GM23248 (cell line): Measurements from ENCODE around the gene HOMER2. TPM values are rescaled to one million over a fixed set of nuclear protein-coding genes. Genes with fewer than 3 reads are reported as not detected.

ENCODE experiments used
- DNase-seq: peaks from one replicate; pipeline ENCODE4 v3.0.0-alpha.2; 2015
- H2AFZ ChIP-seq: fragments of 200-600 bp; sonication (generic); 2 replicates; pipeline ENCODE4 v1.6.1; 2016; ENCODE audit warnings: antibody characterized with exemption
- H3F3A ChIP-seq: fragments of 200-600 bp; sonication (generic); 2 replicates; pipeline ENCODE4 v1.6.1; 2016; ENCODE audit warnings: mild to moderate bottlenecking, antibody characterized with exemption, mixed run types; ENCODE audit not compliant: insufficient read depth
- H3K27ac ChIP-seq: fragments of 200-600 bp; sonication (generic); 2 replicates; pipeline ENCODE4 v1.5.1; 2016; ENCODE audit warnings: mild to moderate bottlenecking
- H3K27me3 ChIP-seq: fragments of 200-600 bp; sonication (generic); replicated peaks from 2 replicates; pipeline ENCODE4 v1.6.1; 2016; ENCODE audit warnings: mild to moderate bottlenecking; ENCODE audit not compliant: insufficient read depth
- H3K36me3 ChIP-seq: fragments of 200-600 bp; sonication (generic); 2 replicates; pipeline ENCODE4 v1.6.1; 2016; ENCODE audit warnings: low read depth, mild to moderate bottlenecking
- H3K4me1 ChIP-seq: fragments of 200-600 bp; sonication (generic); 2 replicates; pipeline ENCODE4 v1.6.1; 2016; ENCODE audit warnings: mild to moderate bottlenecking; ENCODE audit not compliant: insufficient read depth
- H3K4me2 ChIP-seq: fragments of 200-600 bp; sonication (generic); one replicate; pipeline ENCODE4 v1.6.1; 2016; ENCODE audit warnings: mild to moderate bottlenecking; ENCODE audit not compliant: unreplicated experiment
- H3K4me3 ChIP-seq: fragments of 200-600 bp; sonication (generic); 2 replicates; pipeline ENCODE4 v1.5.1; 2016; ENCODE audit warnings: mild to moderate bottlenecking
- H3K79me2 ChIP-seq: fragments of 200-600 bp; sonication (generic); 2 replicates; pipeline ENCODE4 v1.6.1; 2016; ENCODE audit warnings: mild to moderate bottlenecking; ENCODE audit not compliant: insufficient read depth
- H3K9ac ChIP-seq: fragments of 200-600 bp; sonication (generic); 2 replicates; pipeline ENCODE4 v1.6.1; 2016; ENCODE audit warnings: mild to moderate bottlenecking
- H3K9me2 ChIP-seq: fragments of 200-600 bp; sonication (generic); 2 replicates; pipeline ENCODE4 v1.6.1; 2016; ENCODE audit warnings: mixed run types, mild to moderate bottlenecking, moderate library complexity; ENCODE audit not compliant: insufficient read depth
- H3K9me3 ChIP-seq: fragments of 200-600 bp; sonication (generic); one replicate; pipeline ENCODE4 v1.6.1; 2017; ENCODE audit warnings: low read depth
- H4K20me1 ChIP-seq: fragments of 200-600 bp; sonication (generic); 2 replicates; pipeline ENCODE4 v1.6.0; 2016; ENCODE audit not compliant: insufficient read depth
- EZH2 ChIP-seq: fragments of 200-600 bp; sonication (generic); IDR thresholded peaks from 2 replicates; pipeline ENCODE4 v1.6.1; 2018; ENCODE audit warnings: antibody characterized with exemption, mild to moderate bottlenecking; ENCODE audit not compliant: insufficient read depth, poor library complexity, severe bottlenecking
- EZH2phosphoT487 ChIP-seq: fragments of 200-600 bp; sonication (generic); IDR thresholded peaks from 2 replicates; pipeline ENCODE4 v1.6.1; 2018; ENCODE audit warnings: antibody characterized with exemption, moderate library complexity, mild to moderate bottlenecking, low read depth; ENCODE audit not compliant: insufficient read depth
- WGBS, 2 experiments: methylation state at CpG; one replicate each; pipeline ENCODE4 v1.1.6; 2015 to 2017; ENCODE audit warnings: low lambda C conversion rate in 2 of 2, low coverage in 1 of 2; ENCODE audit errors: missing lambda C conversion rate in 2 of 2; 5-methylcytosine and 5-hydroxymethylcytosine counted together
- in situ Hi-C: fragments of 300-500 bp; cut with MboI; formaldehyde crosslinking; loops from 2 replicates; pipeline ENCODE4 v1.15.0; 2020
- polyA plus RNA-seq: library from polyadenylated mRNA; unstranded; fragments of >200 nt; fragmentation: Nextera tagmentation; extraction: Ambion mirVana; gene quantifications from 2 replicates; pipeline ENCODE4 v1.2.1, GENCODE V29; 2016
- total RNA-seq: library from RNA; depleted of rRNA; stranded (reverse); fragments of >200 nt; shearing (Covaris generic); gene quantifications from 2 replicates; pipeline ENCODE4 v1.2.3, GENCODE V29; 2014

The HOMER2 gene
- total and polyA plus RNA-seq, 2 experiments from 2014 or later, result 9.0 to 17.0 TPM

DNA sequence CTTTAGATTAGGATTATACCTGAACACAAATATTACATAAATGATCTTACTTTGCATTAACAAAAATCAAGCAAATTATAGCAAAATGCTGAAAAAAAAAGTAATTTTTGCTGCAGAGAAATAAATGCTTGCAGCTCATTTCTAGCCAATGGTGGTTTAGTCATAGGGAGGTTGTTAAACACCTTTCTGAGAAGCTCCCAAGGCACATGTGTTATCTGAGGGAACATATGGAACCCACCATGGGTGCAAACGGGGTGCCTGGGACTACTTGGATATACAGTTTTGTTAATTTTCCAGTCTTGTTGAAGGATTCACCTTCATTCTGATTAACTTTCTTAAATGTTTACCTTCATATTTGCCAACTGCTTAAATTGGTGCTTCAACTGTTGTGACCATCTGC lies 24.6 kb upstream of the HOMER2 start:
- in situ Hi-C loops, result no loop called here

DNA sequence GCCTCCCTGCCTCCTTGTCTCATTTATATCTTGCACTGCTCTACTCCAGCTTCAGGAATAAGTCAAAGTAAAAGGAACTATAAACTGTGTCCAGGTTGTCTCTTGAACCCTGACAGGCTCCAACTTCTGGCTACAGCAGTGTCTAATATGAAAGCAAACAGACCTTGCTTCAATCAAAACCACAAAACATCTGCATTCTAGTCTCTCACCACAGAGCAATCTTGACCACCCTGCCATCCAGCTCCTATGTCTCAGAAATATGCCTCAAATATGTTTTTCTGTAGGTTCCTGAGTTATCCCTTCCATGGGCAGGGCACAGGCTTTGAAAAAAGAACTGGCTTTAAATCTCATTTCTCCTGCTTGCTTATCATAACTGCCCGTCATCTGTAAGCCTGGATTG lies 20.5 kb upstream of the HOMER2 start:
- H3F3A ChIP-seq, result no peaks in the 10 kb centered on the region
- no peak overlapping the region for H3K9ac ChIP-seq
- no peaks in the 10 kb centered on the region for H3K4me1 ChIP-seq
- in situ Hi-C loops, result no loop called here
- H3K27ac ChIP-seq, result no peak overlapping the region
- no peak overlapping the region for H2AFZ ChIP-seq
- H3K4me3 ChIP-seq, result no peak overlapping the region
- H3K27me3 ChIP-seq, result no peaks in the 10 kb centered on the region
- no peak overlapping the region for H3K4me2 ChIP-seq
- H3K36me3 ChIP-seq, result no peaks in the 10 kb centered on the region
- no peak for TF ChIP-seq EZH2phosphoT487
- TF ChIP-seq EZH2, result no peak
- 84 to 95% methylated on average over 1 of the region's 1 CpG for WGBS, 2 experiments
- H3K9me2 ChIP-seq, result no peaks in the 10 kb centered on the region
- H3K79me2 ChIP-seq, result no peaks in the 10 kb centered on the region
- H4K20me1 ChIP-seq, result no peaks in the 10 kb centered on the region
- DNase-seq, result no peak
- no peaks in the 10 kb centered on the region for H3K9me3 ChIP-seq

More for the DNA sequence above, 24.6 kb upstream of the HOMER2 start:
- Histone ChIP-seq H3F3A (no peaks in the 10 kb centered on the region), H3K4me2 (no peak overlapping the region), H3K27me3 (no peaks in the 10 kb centered on the region), H3K9ac (no peak overlapping the region), H3K36me3 (no peaks in the 10 kb centered on the region), H4K20me1 (no peaks in the 10 kb centered on the region), H3K9me3 (no peaks in the 10 kb centered on the region), H3K9me2 (no peaks in the 10 kb centered on the region), H2AFZ (no peak overlapping the region), H3K27ac (no peak overlapping the region), H3K4me3 (no peak overlapping the region), H3K79me2 (no peaks in the 10 kb centered on the region), H3K4me1 (no peaks in the 10 kb centered on the region)
- DNase-seq, result no peak
- TF ChIP-seq EZH2 (no peak), EZH2phosphoT487 (no peak)
- WGBS, 2 experiments, result 67 to 85% methylated on average over 1 of the region's 1 CpG

DNA sequence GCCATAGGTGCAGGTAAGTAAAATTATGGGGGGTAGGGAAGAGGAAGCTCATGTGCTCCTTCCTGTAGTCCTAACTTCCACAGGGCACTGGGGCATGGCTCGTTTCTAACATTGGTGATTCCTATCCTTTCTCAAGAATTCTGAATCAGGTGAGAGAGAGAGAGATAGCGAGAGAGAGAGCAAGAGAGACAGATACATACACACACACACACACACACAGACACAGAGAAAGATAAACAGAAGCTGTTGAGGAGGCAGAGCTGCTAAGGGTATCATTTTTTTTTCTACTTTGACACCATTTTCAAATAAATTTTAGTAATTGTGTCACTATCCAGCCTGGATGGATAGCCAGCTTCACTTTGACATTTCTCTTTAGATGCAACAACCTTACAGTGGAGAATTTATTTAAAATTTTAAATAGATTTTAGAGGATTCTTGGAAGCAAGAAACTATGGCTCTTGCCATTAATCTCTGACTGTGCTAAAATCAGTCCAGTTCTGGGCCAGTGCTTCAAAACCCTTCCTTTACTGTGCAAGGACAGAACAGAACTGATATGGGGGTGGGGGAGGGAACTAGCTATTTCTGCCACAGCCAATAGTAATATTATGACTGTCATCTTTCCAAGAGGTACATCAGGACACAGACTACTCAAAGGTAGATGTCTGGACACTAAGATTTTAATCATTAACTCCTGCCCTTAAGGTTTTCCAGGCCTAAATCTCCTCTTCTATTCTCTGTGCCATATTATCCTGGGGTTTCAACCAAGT lies 18.9 kb upstream of the HOMER2 start:
- no peak overlapping the region for H3K9ac ChIP-seq
- 75 to 91% methylated on average over 2 of the region's 2 CpGs for WGBS, 2 experiments
- no peak overlapping the region for H3K27ac ChIP-seq
- H3K4me2 ChIP-seq, result no peak overlapping the region
- in situ Hi-C loops, result no loop called here
- H3K9me3 ChIP-seq, result no peaks in the 10 kb centered on the region
- TF ChIP-seq EZH2 (no peak), EZH2phosphoT487 (no peak)
- H3F3A ChIP-seq, result no peaks in the 10 kb centered on the region
- H3K79me2 ChIP-seq, result no peaks in the 10 kb centered on the region
- no peaks in the 10 kb centered on the region for H4K20me1 ChIP-seq
- no peak overlapping the region for H3K4me3 ChIP-seq
- no peaks in the 10 kb centered on the region for H3K9me2 ChIP-seq
- no peaks in the 10 kb centered on the region for H3K27me3 ChIP-seq
- no peak for DNase-seq
- H3K4me1 ChIP-seq, result no peaks in the 10 kb centered on the region
- H3K36me3 ChIP-seq, result no peaks in the 10 kb centered on the region
- no peak overlapping the region for H2AFZ ChIP-seq

DNA sequence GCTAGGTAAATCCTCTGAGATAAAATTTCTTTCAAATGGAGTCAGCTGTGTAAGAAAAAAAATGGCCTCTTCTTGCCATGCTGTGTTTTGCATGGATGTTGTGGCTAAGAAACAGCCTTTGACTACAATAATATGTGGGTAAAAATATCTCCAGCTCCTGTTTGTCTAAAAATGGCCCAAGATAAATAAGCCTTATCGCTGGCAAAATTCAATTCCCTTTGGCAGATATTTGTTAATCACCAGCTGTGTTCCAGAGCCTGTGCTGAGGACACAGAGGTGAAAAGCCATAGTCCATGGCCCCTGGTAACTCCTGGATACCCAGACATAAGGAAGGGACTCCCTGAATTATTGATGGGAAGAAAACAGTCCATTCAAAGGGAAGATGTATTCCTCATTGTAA lies 18.2 kb upstream of the HOMER2 start:
- Histone ChIP-seq H3K4me1 (no peaks in the 10 kb centered on the region), H3K9me3 (no peaks in the 10 kb centered on the region), H3K4me2 (no peak overlapping the region), H4K20me1 (no peaks in the 10 kb centered on the region), H3K27me3 (no peaks in the 10 kb centered on the region), H3K36me3 (no peaks in the 10 kb centered on the region), H3F3A (no peaks in the 10 kb centered on the region), H3K27ac (no peak overlapping the region), H3K9me2 (no peaks in the 10 kb centered on the region), H3K79me2 (no peaks in the 10 kb centered on the region), H3K4me3 (no peak overlapping the region), H2AFZ (no peak overlapping the region), H3K9ac (no peak overlapping the region)
- DNase-seq, result no peak
- in situ Hi-C loops, result no loop called here
- WGBS, 2 experiments, result 91 to 94% methylated on average over 1 of the region's 1 CpG
- TF ChIP-seq EZH2 (no peak), EZH2phosphoT487 (no peak)
